Prostate gland (tissue), 2 donors: Measurements from ENCODE around the gene OLFM2. TPM values are rescaled to one million over a fixed set of nuclear protein-coding genes. Genes with fewer than 3 reads are reported as not detected.

Experiments used
- DNase-seq: peaks from one replicate; pipeline ENCODE4 v3.0.0-alpha.2; 2019; ENCODE audit warnings: low spot score
- H3K27ac ChIP-seq, 2 donors: fragments of 200-600 bp; sonication (generic); 2 replicates each; pipeline ENCODE4 v1.5.1; 2017 to 2019
- H3K27me3 ChIP-seq: fragments of 200-600 bp; sonication (generic); replicated peaks from 2 replicates; pipeline ENCODE4 v1.5.1; 2019; ENCODE audit not compliant: insufficient read depth
- H3K36me3 ChIP-seq, 2 donors: fragments of 200-600 bp; sonication (generic); 1 replicate in 1 of 2; 2 replicates in 1 of 2; pipeline versions ENCODE4 v1.5.1 to v1.8.1; 2017 to 2019
- H3K4me1 ChIP-seq: fragments of 200-600 bp; sonication (generic); replicated peaks from 2 replicates; pipeline ENCODE4 v1.5.1; 2019
- H3K4me3 ChIP-seq, 2 donors: fragments of 200-600 bp; sonication (generic); 2 replicates each; pipeline ENCODE4 v1.5.1; 2017 to 2019
- H3K9me3 ChIP-seq: fragments of 200-600 bp; sonication (generic); 2 replicates; pipeline ENCODE4 v1.5.1; 2017
- POLR2A ChIP-seq: fragments of 450-650 bp; IDR thresholded peaks from one replicate; pipeline ENCODE4 v1.6.1; 2016; ENCODE audit warnings: antibody characterized with exemption, mild to moderate bottlenecking
- POLR2AphosphoS5 ChIP-seq: sonication (generic); formaldehyde crosslinking; IDR thresholded peaks from one replicate; pipeline ENCODE4 v1.6.1; 2017; ENCODE audit warnings: antibody characterized with exemption
- WGBS: methylation state at CpG from one replicate; pipeline ENCODE4 v1.1.5; 2018; 5-methylcytosine and 5-hydroxymethylcytosine counted together
- intact Hi-C: fragments of 100-400 bp; cut with DNase I; formaldehyde crosslinking; loops from one replicate; pipeline ENCODE4 v1.14.2; 2022
- total RNA-seq, 2 donors: library from RNA; depleted of rRNA; stranded (reverse); fragments of >200 nt; gene quantifications; one replicate each; pipeline ENCODE4 v1.1.0, GENCODE V29; 2016
- TF ChIP-seq, protein P1 (sequence below), 4 experiments: fragments of 200-600 bp in 2 of 4; fragments of 450-650 bp in 2 of 4; sonication (generic) in 2 of 4; IDR thresholded peaks; 1 replicate in 3 of 4; 2 replicates in 1 of 4; pipeline ENCODE4 v1.5.1; 2016 to 2019; ENCODE audit warnings: antibody characterized with exemption in 4 of 4, mild to moderate bottlenecking in 2 of 4, moderate library complexity in 2 of 4

OLFM2 gene
- total RNA-seq, 2 donors from 2014 or later, result 10.6 to 19.5 TPM

DNA sequence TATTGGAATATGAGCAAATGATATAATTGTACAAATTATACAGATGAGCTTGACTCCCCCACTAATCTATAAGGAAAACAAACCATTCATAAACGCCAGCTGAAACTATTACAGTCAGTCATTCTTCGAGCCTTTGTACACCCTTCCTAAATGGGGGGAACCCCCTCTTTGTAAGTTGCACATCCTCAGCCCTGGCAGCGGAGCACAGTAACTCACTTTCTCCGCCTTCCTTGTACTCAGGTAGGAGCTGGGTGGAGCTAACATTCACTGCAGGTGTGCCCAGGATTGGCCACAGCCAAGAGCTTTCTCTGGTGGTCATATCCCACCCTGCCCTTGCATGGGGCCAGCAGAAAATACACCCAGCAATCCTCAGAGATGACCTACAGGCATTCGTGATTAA is 72.6 kb downstream of the OLFM2 start:
- no peak for DNase-seq
- H3K27ac ChIP-seq, result no peak overlapping the region
- intact Hi-C loops, result no loop called here
- 84% methylated on average over 5 of the region's 5 CpGs for WGBS
- H3K9me3 ChIP-seq, result no peaks in the 10 kb centered on the region
- H3K27me3 ChIP-seq, result no peaks in the 10 kb centered on the region
- no peak for TF ChIP-seq POLR2A
- TF ChIP-seq POLR2AphosphoS5, result no peak
- TF ChIP-seq, protein P1, sequence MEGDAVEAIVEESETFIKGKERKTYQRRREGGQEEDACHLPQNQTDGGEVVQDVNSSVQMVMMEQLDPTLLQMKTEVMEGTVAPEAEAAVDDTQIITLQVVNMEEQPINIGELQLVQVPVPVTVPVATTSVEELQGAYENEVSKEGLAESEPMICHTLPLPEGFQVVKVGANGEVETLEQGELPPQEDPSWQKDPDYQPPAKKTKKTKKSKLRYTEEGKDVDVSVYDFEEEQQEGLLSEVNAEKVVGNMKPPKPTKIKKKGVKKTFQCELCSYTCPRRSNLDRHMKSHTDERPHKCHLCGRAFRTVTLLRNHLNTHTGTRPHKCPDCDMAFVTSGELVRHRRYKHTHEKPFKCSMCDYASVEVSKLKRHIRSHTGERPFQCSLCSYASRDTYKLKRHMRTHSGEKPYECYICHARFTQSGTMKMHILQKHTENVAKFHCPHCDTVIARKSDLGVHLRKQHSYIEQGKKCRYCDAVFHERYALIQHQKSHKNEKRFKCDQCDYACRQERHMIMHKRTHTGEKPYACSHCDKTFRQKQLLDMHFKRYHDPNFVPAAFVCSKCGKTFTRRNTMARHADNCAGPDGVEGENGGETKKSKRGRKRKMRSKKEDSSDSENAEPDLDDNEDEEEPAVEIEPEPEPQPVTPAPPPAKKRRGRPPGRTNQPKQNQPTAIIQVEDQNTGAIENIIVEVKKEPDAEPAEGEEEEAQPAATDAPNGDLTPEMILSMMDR (IDR thresholded peaks at IDR 0.05), result no peak
- H3K4me1 ChIP-seq, result no peaks in the 10 kb centered on the region
- H3K4me3 ChIP-seq, result no peak overlapping the region
- no peaks in the 10 kb centered on the region for H3K36me3 ChIP-seq

DNA sequence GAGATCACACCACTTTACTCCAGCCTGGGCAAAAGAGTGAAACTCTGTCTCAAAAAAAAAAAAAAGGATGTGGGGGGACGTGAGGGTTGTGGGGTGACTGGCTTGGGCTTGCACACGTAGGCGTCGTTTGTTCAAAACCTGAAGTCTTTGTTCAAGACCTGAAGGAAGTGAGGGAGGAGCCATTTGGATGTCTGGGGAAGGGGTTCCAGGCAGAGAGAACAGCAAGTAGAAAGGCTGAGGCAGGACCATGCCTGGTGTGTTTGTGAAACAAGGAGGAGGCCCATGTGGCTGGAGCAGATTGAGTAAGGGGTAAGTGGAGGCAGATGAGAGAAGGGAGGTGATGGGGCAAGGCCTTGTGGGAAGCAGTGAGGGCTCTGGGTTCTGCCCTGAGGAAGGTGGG is 73.4 kb downstream of the OLFM2 start:
- WGBS, result 75% methylated on average over 4 of the region's 4 CpGs
- TF ChIP-seq POLR2A, result no peak
- TF ChIP-seq, protein P1 (IDR thresholded peaks at IDR 0.05), result no peak
- Histone ChIP-seq H3K36me3 (no peaks in the 10 kb centered on the region), H3K4me1 (no peaks in the 10 kb centered on the region), H3K4me3 (no peak overlapping the region), H3K27me3 (no peaks in the 10 kb centered on the region), H3K9me3 (no peaks in the 10 kb centered on the region), H3K27ac (no peak overlapping the region)
- no peak for DNase-seq
- intact Hi-C loops, result no loop called here

DNA sequence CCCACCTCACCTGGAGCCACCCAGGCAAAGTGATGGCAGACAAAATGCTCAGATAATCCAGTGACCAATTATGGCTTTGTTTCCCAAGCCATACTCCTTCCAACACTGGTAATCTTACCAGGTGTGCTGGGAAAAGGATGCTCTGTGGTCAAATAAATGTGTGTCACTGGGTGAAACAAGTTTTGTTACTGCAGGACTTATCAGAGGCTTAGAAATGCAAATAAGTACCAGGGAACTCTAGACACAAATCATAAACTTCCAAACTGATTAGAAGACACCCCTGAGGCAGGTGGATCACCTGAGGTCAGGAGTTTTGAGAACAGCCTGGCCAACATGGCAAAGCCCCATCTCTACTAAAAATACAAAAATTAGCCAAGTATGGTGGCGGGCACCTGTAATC is 74.8 kb downstream of the OLFM2 start:
- intact Hi-C loops, result no loop called here
- H3K4me3 ChIP-seq, result no peak overlapping the region
- no peaks in the 10 kb centered on the region for H3K9me3 ChIP-seq
- H3K36me3 ChIP-seq, result no peaks in the 10 kb centered on the region
- no peaks in the 10 kb centered on the region for H3K4me1 ChIP-seq
- TF ChIP-seq, protein P1 (IDR thresholded peaks at IDR 0.05), result no peak
- TF ChIP-seq POLR2AphosphoS5, result no peak
- TF ChIP-seq POLR2A, result no peak
- DNase-seq, result no peak
- H3K27ac ChIP-seq, result no peak overlapping the region
- H3K27me3 ChIP-seq, result no peaks in the 10 kb centered on the region
- 100% methylated on average over 1 of the region's 1 CpG for WGBS

DNA sequence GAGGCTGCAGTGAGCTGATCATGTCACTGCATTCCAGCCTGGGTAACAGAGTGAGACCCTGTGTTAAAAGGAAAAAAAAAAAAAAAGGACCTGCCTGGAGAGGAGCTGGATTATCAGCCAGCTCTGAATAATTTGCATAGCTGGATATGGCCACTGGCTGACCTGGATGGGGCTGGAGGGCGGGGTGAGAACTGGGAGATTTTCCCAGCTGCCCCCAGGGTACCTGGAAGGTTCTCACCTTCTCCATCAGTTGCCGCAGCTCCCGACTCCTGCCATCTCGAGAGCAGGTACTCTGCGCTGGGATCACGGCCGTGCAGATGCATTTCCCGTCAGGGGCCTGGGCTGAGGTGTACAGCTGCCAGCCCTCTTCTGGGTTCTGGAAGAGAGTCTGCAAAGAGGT is 75.9 kb downstream of the OLFM2 start:
- no peak overlapping the region for H3K27ac ChIP-seq
- intact Hi-C loops, result no loop called here
- no peak for DNase-seq
- no peaks in the 10 kb centered on the region for H3K27me3 ChIP-seq
- H3K36me3 ChIP-seq, result no peaks in the 10 kb centered on the region
- WGBS, result 91% methylated on average over 8 of the region's 8 CpGs
- no peak overlapping the region for H3K4me3 ChIP-seq
- H3K9me3 ChIP-seq, result no peaks in the 10 kb centered on the region
- H3K4me1 ChIP-seq, result no peaks in the 10 kb centered on the region
- no peak for TF ChIP-seq POLR2AphosphoS5
- TF ChIP-seq, protein P1 (IDR thresholded peaks at IDR 0.05), result no peak
- TF ChIP-seq POLR2A, result no peak

DNA sequence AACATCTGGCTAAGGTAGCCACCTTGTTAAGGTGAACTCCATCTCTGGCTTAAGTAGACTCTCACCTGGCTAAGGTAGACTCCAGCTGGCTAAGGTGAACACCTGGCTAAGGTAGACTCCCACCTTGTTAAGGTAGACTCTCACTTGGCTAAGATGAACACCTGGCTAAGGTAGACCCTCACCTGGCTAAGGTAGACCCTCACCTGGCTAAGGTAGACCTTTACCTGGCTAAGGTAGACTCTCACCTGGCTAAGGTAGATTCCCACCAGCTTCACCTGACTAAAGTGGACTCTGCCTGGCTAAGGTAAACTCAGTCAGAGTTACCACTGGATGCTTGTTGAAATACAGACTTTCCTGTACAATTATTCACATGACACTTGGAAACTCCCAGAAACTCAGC is 77.5 kb downstream of the OLFM2 start:
- intact Hi-C loops, result no loop called here
- H3K36me3 ChIP-seq, result no peaks in the 10 kb centered on the region
- H3K4me3 ChIP-seq, result no peak overlapping the region
- DNase-seq, result no peak
- no peaks in the 10 kb centered on the region for H3K9me3 ChIP-seq
- TF ChIP-seq POLR2AphosphoS5 (no peak), POLR2A (no peak)
- TF ChIP-seq, protein P1 (IDR thresholded peaks at IDR 0.05), result no peak
- H3K27me3 ChIP-seq, result no peaks in the 10 kb centered on the region
- no peak overlapping the region for H3K27ac ChIP-seq
- H3K4me1 ChIP-seq, result no peaks in the 10 kb centered on the region
